ENCODE results near the gene TDG. TPM values are rescaled to one million over a fixed set of nuclear protein-coding genes. Genes with fewer than 3 reads are reported as not detected.

The TDG gene
- total and polyA plus RNA-seq, 4 donors, result 5.0 to 18.7 (median 11.8) TPM

DNA sequence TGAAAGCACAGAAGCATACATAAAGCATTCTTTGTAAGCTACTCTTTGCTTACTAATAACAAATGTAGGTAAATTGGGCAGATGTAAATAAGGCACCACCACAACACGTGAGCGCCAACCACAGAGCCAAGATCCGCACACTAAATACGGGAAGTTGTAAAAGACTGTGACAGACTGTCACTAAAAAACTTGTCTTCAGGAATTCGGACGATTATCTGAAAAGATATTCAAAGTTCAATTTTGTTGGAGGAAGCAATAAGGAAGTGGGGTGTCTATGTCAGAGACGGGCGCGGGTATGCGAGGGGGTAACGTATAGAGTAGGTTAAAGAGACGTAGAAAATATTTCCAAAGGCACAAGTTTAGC lies 37.0 kb upstream of the TDG start:
- Histone ChIP-seq H3K9me3 (ENCODE audit: control insufficient read depth in 4 of 4, low read length in 3 of 4) (no peaks in the 10 kb centered on the region), H3K4me1 (ENCODE audit: control insufficient read depth in 4 of 4, insufficient read depth in 4 of 4, low read length in 3 of 4) (peaks cover 0 to 34% (median 28%) of the 10 kb centered on the region in 4 donors), H3K36me3 (ENCODE audit: control insufficient read depth in 4 of 4, insufficient read depth in 3 of 4, low read depth in 1 of 4, low read length in 3 of 4) (peaks cover 0 to 15% (median 12%) of the 10 kb centered on the region in 4 donors), H3K9ac (ENCODE audit: low read depth in 1 of 2, low read length in 2 of 2) (peak overlapping the region; percentile 74 to 99), H3K27ac (ENCODE audit: low read depth in 1 of 2, low read length in 2 of 2) (peak overlapping the region; percentile 97 to 98), H3K4me3 (ENCODE audit: low read depth in 1 of 3, low read length in 3 of 3) (peak overlapping the region; percentile 69 to 96 (median 85)), H3K27me3 (ENCODE audit: control insufficient read depth in 4 of 4, insufficient read depth in 4 of 4, low read length in 3 of 4) (no peaks in the 10 kb centered on the region)
- TF ChIP-seq, protein P1, sequence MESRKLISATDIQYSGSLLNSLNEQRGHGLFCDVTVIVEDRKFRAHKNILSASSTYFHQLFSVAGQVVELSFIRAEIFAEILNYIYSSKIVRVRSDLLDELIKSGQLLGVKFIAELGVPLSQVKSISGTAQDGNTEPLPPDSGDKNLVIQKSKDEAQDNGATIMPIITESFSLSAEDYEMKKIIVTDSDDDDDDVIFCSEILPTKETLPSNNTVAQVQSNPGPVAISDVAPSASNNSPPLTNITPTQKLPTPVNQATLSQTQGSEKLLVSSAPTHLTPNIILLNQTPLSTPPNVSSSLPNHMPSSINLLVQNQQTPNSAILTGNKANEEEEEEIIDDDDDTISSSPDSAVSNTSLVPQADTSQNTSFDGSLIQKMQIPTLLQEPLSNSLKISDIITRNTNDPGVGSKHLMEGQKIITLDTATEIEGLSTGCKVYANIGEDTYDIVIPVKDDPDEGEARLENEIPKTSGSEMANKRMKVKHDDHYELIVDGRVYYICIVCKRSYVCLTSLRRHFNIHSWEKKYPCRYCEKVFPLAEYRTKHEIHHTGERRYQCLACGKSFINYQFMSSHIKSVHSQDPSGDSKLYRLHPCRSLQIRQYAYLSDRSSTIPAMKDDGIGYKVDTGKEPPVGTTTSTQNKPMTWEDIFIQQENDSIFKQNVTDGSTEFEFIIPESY (IDR thresholded peaks at IDR 0.05), result peak; percentile 14
- no peak for TF ChIP-seq RAD21 (IDR thresholded peaks at IDR 0.05)
- no peak for DNase-seq (ENCODE audit: low spot score)
- 12% methylated on average over 12 of the region's 12 CpGs for WGBS

DNA sequence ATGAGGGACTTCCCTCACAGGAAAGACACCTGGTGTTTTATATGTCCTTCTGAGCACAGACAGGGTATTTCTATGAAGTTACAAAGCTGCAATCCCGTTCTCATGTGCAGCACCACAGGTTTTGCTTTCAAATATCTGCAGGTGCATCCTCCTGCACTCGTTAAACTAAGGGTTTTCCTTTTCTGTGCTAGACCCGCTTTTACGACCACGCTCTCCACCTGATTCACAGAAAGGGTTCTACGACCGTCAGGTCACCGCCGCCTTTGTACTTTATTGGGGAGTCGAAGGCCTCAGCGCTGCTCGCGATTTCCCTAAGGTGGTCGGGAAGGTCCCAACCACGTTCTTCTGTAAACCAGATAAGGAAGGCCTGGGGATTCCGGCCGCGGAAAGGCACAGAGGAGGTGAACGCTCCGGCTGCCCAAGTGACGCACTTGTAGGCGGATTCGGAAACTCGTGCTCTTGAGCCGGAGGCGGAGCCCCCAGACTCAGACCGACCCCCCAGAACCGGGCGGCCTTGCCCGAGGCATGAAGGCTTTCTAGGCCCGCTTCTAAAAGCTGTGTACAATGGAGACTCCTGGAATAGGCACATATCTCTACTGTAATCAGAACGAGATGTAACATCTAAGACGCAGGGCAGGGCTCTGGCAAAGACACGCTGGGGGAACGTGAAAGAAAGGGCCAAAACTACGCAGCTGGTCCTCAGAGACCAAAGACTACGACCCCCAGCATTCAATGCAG lies 36.5 kb upstream of the TDG start:
- Histone ChIP-seq H3K9me3 (ENCODE audit: control insufficient read depth in 4 of 4, low read length in 3 of 4) (no peaks in the 10 kb centered on the region), H3K9ac (ENCODE audit: low read depth in 1 of 2, low read length in 2 of 2) (peak overlapping the region; percentile 74 to 99), H3K4me3 (ENCODE audit: low read depth in 1 of 3, low read length in 3 of 3) (peak overlapping the region; percentile 69 to 96 (median 85)), H3K27ac (ENCODE audit: low read depth in 1 of 2, low read length in 2 of 2) (peak overlapping the region; percentile 97 to 98), H3K4me1 (ENCODE audit: control insufficient read depth in 4 of 4, insufficient read depth in 4 of 4, low read length in 3 of 4) (peaks cover 3 to 40% (median 31%) of the 10 kb centered on the region in 4 donors), H3K27me3 (ENCODE audit: control insufficient read depth in 4 of 4, insufficient read depth in 4 of 4, low read length in 3 of 4) (no peaks in the 10 kb centered on the region), H3K36me3 (ENCODE audit: control insufficient read depth in 4 of 4, insufficient read depth in 3 of 4, low read depth in 1 of 4, low read length in 3 of 4) (peaks cover 2 to 20% (median 17%) of the 10 kb centered on the region in 4 donors)
- peak; percentile 77 for DNase-seq (ENCODE audit: low spot score)
- TF ChIP-seq GABPA (IDR thresholded peaks at IDR 0.05 in 1 of 2, conservative IDR thresholded peaks at IDR 0.05 in 1 of 2) (no peak), YY1 (IDR thresholded peaks at IDR 0.05) (no peak), EGR1 (IDR thresholded peaks at IDR 0.05; ENCODE audit: low read depth in 2 of 2) (peak in 1 of 2 donors; percentile 13), FOXA1 (IDR thresholded peaks at IDR 0.05) (no peak), SP1 (IDR thresholded peaks at IDR 0.05) (peak; percentile 14), JUND (IDR thresholded peaks at IDR 0.05) (no peak), FOXA2 (IDR thresholded peaks at IDR 0.05) (no peak), TAF1 (conservative IDR thresholded peaks at IDR 0.05) (no peak), HNF4A (conservative IDR thresholded peaks at IDR 0.05) (peak; percentile 5 to 8), RAD21 (IDR thresholded peaks at IDR 0.05) (no peak), HNF4G (IDR thresholded peaks at IDR 0.05) (no peak), NR2F2 (IDR thresholded peaks at IDR 0.05) (no peak), RXRA (IDR thresholded peaks at IDR 0.05) (peak; percentile 54 to 70)
- TF ChIP-seq, protein P1 (IDR thresholded peaks at IDR 0.05), result peak; percentile 2
- TF ChIP-seq, protein P2, sequence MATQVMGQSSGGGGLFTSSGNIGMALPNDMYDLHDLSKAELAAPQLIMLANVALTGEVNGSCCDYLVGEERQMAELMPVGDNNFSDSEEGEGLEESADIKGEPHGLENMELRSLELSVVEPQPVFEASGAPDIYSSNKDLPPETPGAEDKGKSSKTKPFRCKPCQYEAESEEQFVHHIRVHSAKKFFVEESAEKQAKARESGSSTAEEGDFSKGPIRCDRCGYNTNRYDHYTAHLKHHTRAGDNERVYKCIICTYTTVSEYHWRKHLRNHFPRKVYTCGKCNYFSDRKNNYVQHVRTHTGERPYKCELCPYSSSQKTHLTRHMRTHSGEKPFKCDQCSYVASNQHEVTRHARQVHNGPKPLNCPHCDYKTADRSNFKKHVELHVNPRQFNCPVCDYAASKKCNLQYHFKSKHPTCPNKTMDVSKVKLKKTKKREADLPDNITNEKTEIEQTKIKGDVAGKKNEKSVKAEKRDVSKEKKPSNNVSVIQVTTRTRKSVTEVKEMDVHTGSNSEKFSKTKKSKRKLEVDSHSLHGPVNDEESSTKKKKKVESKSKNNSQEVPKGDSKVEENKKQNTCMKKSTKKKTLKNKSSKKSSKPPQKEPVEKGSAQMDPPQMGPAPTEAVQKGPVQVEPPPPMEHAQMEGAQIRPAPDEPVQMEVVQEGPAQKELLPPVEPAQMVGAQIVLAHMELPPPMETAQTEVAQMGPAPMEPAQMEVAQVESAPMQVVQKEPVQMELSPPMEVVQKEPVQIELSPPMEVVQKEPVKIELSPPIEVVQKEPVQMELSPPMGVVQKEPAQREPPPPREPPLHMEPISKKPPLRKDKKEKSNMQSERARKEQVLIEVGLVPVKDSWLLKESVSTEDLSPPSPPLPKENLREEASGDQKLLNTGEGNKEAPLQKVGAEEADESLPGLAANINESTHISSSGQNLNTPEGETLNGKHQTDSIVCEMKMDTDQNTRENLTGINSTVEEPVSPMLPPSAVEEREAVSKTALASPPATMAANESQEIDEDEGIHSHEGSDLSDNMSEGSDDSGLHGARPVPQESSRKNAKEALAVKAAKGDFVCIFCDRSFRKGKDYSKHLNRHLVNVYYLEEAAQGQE (IDR thresholded peaks at IDR 0.05), result peak; percentile 52
- TF ChIP-seq, protein P3, sequence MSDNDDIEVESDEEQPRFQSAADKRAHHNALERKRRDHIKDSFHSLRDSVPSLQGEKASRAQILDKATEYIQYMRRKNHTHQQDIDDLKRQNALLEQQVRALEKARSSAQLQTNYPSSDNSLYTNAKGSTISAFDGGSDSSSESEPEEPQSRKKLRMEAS (IDR thresholded peaks at IDR 0.05), result peak; percentile 50
- TF ChIP-seq, protein P4, sequence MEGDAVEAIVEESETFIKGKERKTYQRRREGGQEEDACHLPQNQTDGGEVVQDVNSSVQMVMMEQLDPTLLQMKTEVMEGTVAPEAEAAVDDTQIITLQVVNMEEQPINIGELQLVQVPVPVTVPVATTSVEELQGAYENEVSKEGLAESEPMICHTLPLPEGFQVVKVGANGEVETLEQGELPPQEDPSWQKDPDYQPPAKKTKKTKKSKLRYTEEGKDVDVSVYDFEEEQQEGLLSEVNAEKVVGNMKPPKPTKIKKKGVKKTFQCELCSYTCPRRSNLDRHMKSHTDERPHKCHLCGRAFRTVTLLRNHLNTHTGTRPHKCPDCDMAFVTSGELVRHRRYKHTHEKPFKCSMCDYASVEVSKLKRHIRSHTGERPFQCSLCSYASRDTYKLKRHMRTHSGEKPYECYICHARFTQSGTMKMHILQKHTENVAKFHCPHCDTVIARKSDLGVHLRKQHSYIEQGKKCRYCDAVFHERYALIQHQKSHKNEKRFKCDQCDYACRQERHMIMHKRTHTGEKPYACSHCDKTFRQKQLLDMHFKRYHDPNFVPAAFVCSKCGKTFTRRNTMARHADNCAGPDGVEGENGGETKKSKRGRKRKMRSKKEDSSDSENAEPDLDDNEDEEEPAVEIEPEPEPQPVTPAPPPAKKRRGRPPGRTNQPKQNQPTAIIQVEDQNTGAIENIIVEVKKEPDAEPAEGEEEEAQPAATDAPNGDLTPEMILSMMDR (IDR thresholded peaks at IDR 0.05; ENCODE audit: low read depth, low read length, missing input control), result no peak
- TF ChIP-seq, protein P5, sequence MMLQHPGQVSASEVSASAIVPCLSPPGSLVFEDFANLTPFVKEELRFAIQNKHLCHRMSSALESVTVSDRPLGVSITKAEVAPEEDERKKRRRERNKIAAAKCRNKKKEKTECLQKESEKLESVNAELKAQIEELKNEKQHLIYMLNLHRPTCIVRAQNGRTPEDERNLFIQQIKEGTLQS (IDR thresholded peaks at IDR 0.05), result peak; percentile 4
- WGBS, result under 1% methylated on average over 37 of the region's 37 CpGs

Data from liver (tissue), 9 donors.